ENCODE measurements around the gene WHRN. TPM values are rescaled to one million over a fixed set of nuclear protein-coding genes. Genes with fewer than 3 reads are reported as not detected.
A peak's percentile ranks its signal among the peaks of the same experiment; 100 is the strongest.

WHRN gene
- total RNA-seq, 4 donors from 2014 or later: 3.0 to 15.5 (median 6.6) TPM

GRCh38 chr9:114467910-114468309 is 37.4 kb downstream of the WHRN start:
- no peak for TF ChIP-seq CTCF (IDR thresholded peaks at IDR 0.05)
- no peak for ATAC-seq (ENCODE audit: low FRiP score)
- no peak for DNase-seq (ENCODE audit: low spot score)

GRCh38 chr9:114467226-114467750 is 38.0 kb downstream of the WHRN start:
- ATAC-seq (ENCODE audit: low FRiP score) (no peak), DNase-seq (ENCODE audit: low spot score) (no peak)
- TF ChIP-seq CTCF (IDR thresholded peaks at IDR 0.05): no peak

GRCh38 chr9:114465906-114466900 is 39.1 kb downstream of the WHRN start:
- ATAC-seq (ENCODE audit: low FRiP score): peak; percentile 13
- TF ChIP-seq CTCF (IDR thresholded peaks at IDR 0.05): no peak
- DNase-seq (ENCODE audit: low spot score): no peak

- TF ChIP-seq CTCF (IDR thresholded peaks at IDR 0.05): no peak
- ATAC-seq (ENCODE audit: low FRiP score) (no peak), DNase-seq (ENCODE audit: low spot score) (no peak)
These were observed 39.9 kb downstream of the WHRN start for GRCh38 chr9:114465417-114465816.

GRCh38 chr9:114464281-114465051 is 40.8 kb downstream of the WHRN start:
- no peak for TF ChIP-seq CTCF (IDR thresholded peaks at IDR 0.05)
- ATAC-seq (ENCODE audit: low FRiP score) (no peak), DNase-seq (ENCODE audit: low spot score) (no peak)

GRCh38 chr9:114462791-114463190 is 42.5 kb downstream of the WHRN start:
- DNase-seq (ENCODE audit: low spot score) (no peak), ATAC-seq (ENCODE audit: low FRiP score) (no peak)
- TF ChIP-seq CTCF (IDR thresholded peaks at IDR 0.05): no peak
